HCT116 (cell line): ENCODE results near the gene FA2H. TPM values are rescaled to one million over a fixed set of nuclear protein-coding genes. Genes with fewer than 3 reads are reported as not detected.

Source experiments
- ATAC-seq: fragments of 200-7000 bp; cut with Tn5 transposase; 2 replicates; pipeline ENCODE4 v1.9.1; 2020; ENCODE audit warnings: mild to moderate bottlenecking, moderate library complexity
- BruUV-seq: library from RNA; stranded (reverse); fragments of 400-500 nt; replicated peaks from 2 replicates; lab custom pipeline; 2021; lab: Mats Ljungman, UMichigan
- CTCF ChIA-PET: fragments of 300-600 bp; sonication (Branson Sonifier 250); formaldehyde crosslinking; loops from one replicate; lab custom pipeline; 2021; ENCODE audit warnings: antibody characterized with exemption; lab: Charles Lee
- POLR2A ChIA-PET: fragments of 300-600, 350-600 bp; sonication (Branson Sonifier 250); formaldehyde crosslinking; loops from one replicate; lab custom pipeline; 2021; ENCODE audit warnings: antibody characterized with exemption; lab: Charles Lee
- RAD21 ChIA-PET, 2 experiments: fragments of 300-600 bp; sonication (Branson Sonifier 250); formaldehyde crosslinking; loops; one replicate each; lab custom pipeline; 2023; ENCODE audit warnings: low total read pairs in 2 of 2; ENCODE audit not compliant: uncharacterized antibody in 2 of 2, unreplicated experiment in 2 of 2, low non-redundant PET in 1 of 2; lab: Charles Lee
- DNase-seq: peaks from one replicate; pipeline ENCODE4 v3.0.0-alpha.2; 2010; ENCODE audit warnings: low read depth, low spot score
- H2AFZ ChIP-seq: fragments of 200-600 bp; shearing (Covaris generic), sonication (generic); 2 replicates; pipeline ENCODE4 v1.6.1; 2017; ENCODE audit warnings: low read depth, mixed run types, mixed read lengths, antibody characterized with exemption, low read length; ENCODE audit not compliant: poor library complexity, severe bottlenecking
- H3K27ac ChIP-seq: 2 replicates; pipeline ENCODE4 v1.5.1; 2012; ENCODE audit warnings: low read depth, low read length
- H3K27me3 ChIP-seq: fragments of 200-600 bp; sonication (generic); 2 replicates; pipeline ENCODE4 v1.6.1; 2016; ENCODE audit warnings: mixed run types, low read length, mixed read lengths; ENCODE audit not compliant: insufficient read depth
- H3K36me3 ChIP-seq, 2 experiments: fragments of 200-500 bp in 1 of 2; fragments of 200-600 bp in 1 of 2; sonication (Bioruptor generic) in 1 of 2; sonication (generic) in 1 of 2; 2 replicates each; pipeline versions ENCODE4 v1.5.1 to v1.6.1; 2014 to 2016; ENCODE audit warnings: low read length in 2 of 2, inconsistent platforms in 1 of 2, mixed read lengths in 1 of 2, mixed run types in 1 of 2; ENCODE audit not compliant: insufficient read depth in 2 of 2, control insufficient read depth in 1 of 2
- H3K4me1 ChIP-seq, 2 experiments: fragments of 200-600 bp in 1 of 2; sonication (generic) in 1 of 2; 2 replicates each; pipeline versions ENCODE4 v1.5.1 to v1.6.1; 2012 to 2017; ENCODE audit warnings: low read length in 2 of 2, inconsistent platforms in 1 of 2, mild to moderate bottlenecking in 1 of 2, mixed read lengths in 1 of 2, mixed run types in 1 of 2, moderate library complexity in 1 of 2; ENCODE audit not compliant: insufficient read depth in 2 of 2, control insufficient read depth in 1 of 2
- H3K4me2 ChIP-seq: fragments of 200-600 bp; sonication (generic); 2 replicates; pipeline ENCODE4 v1.6.1; 2017; ENCODE audit warnings: mixed run types, low read length, mixed read lengths
- H3K4me3 ChIP-seq, 2 experiments: fragments of 200-600 bp in 1 of 2; sonication (generic) in 1 of 2; replicated peaks in 1 of 2; 2 replicates each; pipeline ENCODE4 v1.5.1; 2011 to 2016; ENCODE audit warnings: low read length in 2 of 2, control low read depth in 1 of 2, low read depth in 1 of 2, mild to moderate bottlenecking in 1 of 2, mixed read lengths in 1 of 2, mixed run types in 1 of 2
- H3K79me2 ChIP-seq: fragments of 200-600 bp; sonication (generic); 2 replicates; pipeline ENCODE4 v1.6.1; 2017; ENCODE audit warnings: mild to moderate bottlenecking, mixed run types, low read length, moderate library complexity, mixed read lengths; ENCODE audit not compliant: insufficient read depth
- H3K9ac ChIP-seq: fragments of 200-600 bp; sonication (generic); 2 replicates; pipeline ENCODE4 v1.6.1; 2016; ENCODE audit warnings: low read length, mixed read lengths
- H3K9me2 ChIP-seq: fragments of 200-600 bp; sonication (generic), shearing (Covaris generic); 2 replicates; pipeline ENCODE4 v1.6.1; 2017; ENCODE audit warnings: mixed run types, mild to moderate bottlenecking, moderate library complexity; ENCODE audit not compliant: insufficient read depth
- H3K9me3 ChIP-seq, 2 experiments: fragments of 200-500 bp in 1 of 2; fragments of 200-600 bp in 1 of 2; sonication (Bioruptor generic) in 1 of 2; sonication (generic) in 1 of 2; 2 replicates each; pipeline ENCODE4 v1.6.1; 2014 to 2017; ENCODE audit warnings: low read length in 2 of 2, mixed read lengths in 2 of 2, inconsistent platforms in 1 of 2, low read depth in 1 of 2, mild to moderate bottlenecking in 1 of 2, mixed run types in 1 of 2, moderate library complexity in 1 of 2; ENCODE audit not compliant: control insufficient read depth in 1 of 2, insufficient read depth in 1 of 2
- H4K20me1 ChIP-seq: fragments of 200-600 bp; sonication (generic), shearing (Covaris generic); 2 replicates; pipeline ENCODE4 v1.6.1; 2017; ENCODE audit warnings: mixed run types, mild to moderate bottlenecking, moderate library complexity; ENCODE audit not compliant: insufficient read depth
- ATF3 ChIP-seq: IDR thresholded peaks from 2 replicates; pipeline ENCODE4 v1.6.1; 2012
- CBX3 ChIP-seq: IDR thresholded peaks from 2 replicates; pipeline ENCODE4 v1.6.1; 2012; ENCODE audit warnings: low read depth
- CEBPB ChIP-seq: IDR thresholded peaks from 2 replicates; pipeline ENCODE4 v1.6.1; 2012; ENCODE audit warnings: low read depth
- ELF1 ChIP-seq: IDR thresholded peaks from 2 replicates; pipeline ENCODE4 v1.6.1; 2012; ENCODE audit warnings: low read depth, borderline replicate concordance
- JUND ChIP-seq: IDR thresholded peaks from 2 replicates; pipeline ENCODE4 v1.6.1; 2012
- POLR2AphosphoS5 ChIP-seq: IDR thresholded peaks from 2 replicates; pipeline ENCODE4 v1.6.1; 2011; ENCODE audit warnings: mild to moderate bottlenecking, low read depth, low read length, moderate library complexity
- RAD21 ChIP-seq: IDR thresholded peaks from 2 replicates; pipeline ENCODE4 v1.6.1; 2012; ENCODE audit warnings: low read depth, mild to moderate bottlenecking
- SIN3A ChIP-seq: IDR thresholded peaks from 2 replicates; pipeline ENCODE4 v1.6.1; 2012; ENCODE audit warnings: low read depth
- TCF7L2 ChIP-seq: IDR thresholded peaks from 2 replicates; pipeline ENCODE4 v1.7.0; 2011; ENCODE audit warnings: borderline replicate concordance, inconsistent platforms; ENCODE audit not compliant: insufficient read depth, insufficient read length; ENCODE audit errors: extremely low read depth
- ZBTB33 ChIP-seq: IDR thresholded peaks from 2 replicates; pipeline ENCODE4 v1.6.1; 2011; ENCODE audit warnings: mild to moderate bottlenecking, low read length, moderate library complexity; ENCODE audit not compliant: insufficient replicate concordance; ENCODE audit errors: extremely low read depth
- ZFX ChIP-seq: fragments of 450-650 bp; IDR thresholded peaks from 2 replicates; pipeline ENCODE4 v1.6.1; 2017
- intact Hi-C: fragments of 100-400 bp; cut with micrococcal nuclease; formaldehyde crosslinking; loops from 2 replicates; pipeline ENCODE4 v1.10.0; 2022
- total RNA-seq: library from RNA; stranded (reverse); gene quantifications from one replicate; pipeline ENCODE4 v1.2.1, GENCODE V29; 2021; ENCODE audit not compliant: unreplicated experiment

Gene FA2H
- total RNA-seq, 1 experiment from 2014 or later, result 11.1 TPM

- H2AFZ ChIP-seq, result no peak overlapping the region
- no peaks in the 10 kb centered on the region for H3K9me2 ChIP-seq
- H3K27ac ChIP-seq, result no peak overlapping the region
- peaks cover 56 to 88% of the 10 kb centered on the region in 2 experiments for H3K4me1 ChIP-seq
- no peaks in the 10 kb centered on the region for H3K9me3 ChIP-seq
- ChIA-PET RAD21 (no interaction called here), POLR2A (no interaction called here), CTCF (interaction anchor here (1.7 kb wide), 1 partner anchor 15 kb away, joined by 4 read pairs; no protein-coding TSS in a partner anchor)
- H3K9ac ChIP-seq, result peak overlapping the region; percentile 20
- TF ChIP-seq CEBPB (no peak), POLR2AphosphoS5 (no peak), ZBTB33 (no peak), CBX3 (no peak), ATF3 (no peak), SIN3A (no peak), ZFX (no peak), JUND (no peak), ELF1 (no peak), TCF7L2 (no peak), RAD21 (no peak)
- no peaks in the 10 kb centered on the region for H3K27me3 ChIP-seq
- H4K20me1 ChIP-seq, result no peaks in the 10 kb centered on the region
- H3K4me2 ChIP-seq, result peak overlapping the region; percentile 44
- no peak for DNase-seq
- H3K4me3 ChIP-seq, result no peak overlapping the region
- no peaks in the 10 kb centered on the region for H3K36me3 ChIP-seq
- BruUV-seq, result no TSS peak
- no peak for ATAC-seq
- intact Hi-C loops, result no loop called here
- no peaks in the 10 kb centered on the region for H3K79me2 ChIP-seq
These were observed 32.6 kb downstream of the FA2H start for GRCh38 chr16:74742051-74742481.
